Measurements from ENCODE around the gene ARL6IP4. TPM values are rescaled to one million over a fixed set of nuclear protein-coding genes. Genes with fewer than 3 reads are reported as not detected.

Gene ARL6IP4
- polyA plus RNA-seq, 3 donors: 152 to 268 (median 167) TPM

DNA sequence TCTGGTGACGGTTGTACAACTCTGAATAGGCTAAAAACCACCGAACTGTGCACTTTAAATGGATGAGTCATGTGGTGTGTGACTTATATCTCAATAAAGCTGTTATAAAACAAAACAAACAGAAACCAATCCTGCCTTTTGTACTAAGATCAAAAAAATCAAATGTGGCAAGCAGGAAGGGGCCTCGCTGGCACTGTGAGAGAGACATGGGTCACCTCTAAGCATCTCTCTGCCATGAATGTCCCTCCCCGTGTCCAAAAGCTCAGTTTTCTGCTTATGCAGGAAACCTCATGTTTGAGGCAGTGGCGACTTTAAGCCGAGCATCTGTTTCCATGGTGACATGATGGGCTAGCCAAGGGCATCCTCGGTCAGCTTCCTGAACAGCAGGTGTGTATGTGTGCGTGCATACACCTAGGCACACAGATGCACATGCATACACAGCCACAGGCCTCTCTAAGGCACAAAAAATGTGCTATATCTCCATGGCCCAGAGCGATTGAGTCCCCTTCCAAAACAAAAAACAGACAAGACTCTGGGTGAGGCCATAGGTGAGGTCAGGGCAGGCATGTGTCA, 44.4 kb downstream of the ARL6IP4 start:
- intact Hi-C loops (cut with micrococcal nuclease): no loop called here
- Histone ChIP-seq H3K4me3 (replicated peaks in 1 of 3; ENCODE audit: low read depth in 2 of 3, low read length in 3 of 3) (no peak overlapping the region), H3K36me3 (replicated peaks in 1 of 2; ENCODE audit: control insufficient read depth in 1 of 2, insufficient read depth in 2 of 2, low read length in 2 of 2) (no peaks in the 10 kb centered on the region), H3K27ac (ENCODE audit: low read depth in 1 of 2, low read length in 2 of 2) (no peak overlapping the region), H2AFZ (ENCODE audit: insufficient read depth, low read depth, low read length, poor library complexity, severe bottlenecking) (no peak overlapping the region), H3K27me3 (ENCODE audit: control insufficient read depth in 2 of 2, insufficient read depth in 2 of 2, low read length in 2 of 2) (no peaks in the 10 kb centered on the region), H3K9me3 (replicated peaks in 1 of 2; ENCODE audit: control insufficient read depth in 1 of 2, insufficient read depth in 1 of 2, low read length in 2 of 2) (no peaks in the 10 kb centered on the region), H3K4me1 (ENCODE audit: control insufficient read depth in 1 of 2, insufficient read depth in 2 of 2, low read length in 2 of 2) (no peaks in the 10 kb centered on the region), H3K4me2 (replicated peaks; ENCODE audit: extremely low read depth, low read length, poor library complexity, severe bottlenecking) (no peak overlapping the region), H3K9ac (ENCODE audit: insufficient read depth, low read length, poor library complexity, severe bottlenecking) (no peak overlapping the region), H4K20me1 (ENCODE audit: insufficient read depth, low read length) (no peaks in the 10 kb centered on the region), H3K79me2 (ENCODE audit: insufficient read depth, low read length) (no peaks in the 10 kb centered on the region)
- 93% methylated on average over 7 of the region's 9 CpGs for WGBS (ENCODE audit: insufficient coverage)
- DNase-seq: no peak
- H3K4me1 Mint-ChIP-seq: no peaks in the 10 kb centered on the region
- no peaks in the 10 kb centered on the region for H3K36me3 Mint-ChIP-seq
- no peak overlapping the region for H3K27ac Mint-ChIP-seq
- H3K9me3 Mint-ChIP-seq: no peaks in the 10 kb centered on the region
- TF ChIP-seq, protein P1, sequence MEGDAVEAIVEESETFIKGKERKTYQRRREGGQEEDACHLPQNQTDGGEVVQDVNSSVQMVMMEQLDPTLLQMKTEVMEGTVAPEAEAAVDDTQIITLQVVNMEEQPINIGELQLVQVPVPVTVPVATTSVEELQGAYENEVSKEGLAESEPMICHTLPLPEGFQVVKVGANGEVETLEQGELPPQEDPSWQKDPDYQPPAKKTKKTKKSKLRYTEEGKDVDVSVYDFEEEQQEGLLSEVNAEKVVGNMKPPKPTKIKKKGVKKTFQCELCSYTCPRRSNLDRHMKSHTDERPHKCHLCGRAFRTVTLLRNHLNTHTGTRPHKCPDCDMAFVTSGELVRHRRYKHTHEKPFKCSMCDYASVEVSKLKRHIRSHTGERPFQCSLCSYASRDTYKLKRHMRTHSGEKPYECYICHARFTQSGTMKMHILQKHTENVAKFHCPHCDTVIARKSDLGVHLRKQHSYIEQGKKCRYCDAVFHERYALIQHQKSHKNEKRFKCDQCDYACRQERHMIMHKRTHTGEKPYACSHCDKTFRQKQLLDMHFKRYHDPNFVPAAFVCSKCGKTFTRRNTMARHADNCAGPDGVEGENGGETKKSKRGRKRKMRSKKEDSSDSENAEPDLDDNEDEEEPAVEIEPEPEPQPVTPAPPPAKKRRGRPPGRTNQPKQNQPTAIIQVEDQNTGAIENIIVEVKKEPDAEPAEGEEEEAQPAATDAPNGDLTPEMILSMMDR (IDR thresholded peaks at IDR 0.05): no peak
- H3K4me3 Mint-ChIP-seq: no peak overlapping the region
- H3K27me3 Mint-ChIP-seq (ENCODE audit: low read depth in 3 of 3): peaks cover 0 to 5% (median 2%) of the 10 kb centered on the region in 3 donors

DNA sequence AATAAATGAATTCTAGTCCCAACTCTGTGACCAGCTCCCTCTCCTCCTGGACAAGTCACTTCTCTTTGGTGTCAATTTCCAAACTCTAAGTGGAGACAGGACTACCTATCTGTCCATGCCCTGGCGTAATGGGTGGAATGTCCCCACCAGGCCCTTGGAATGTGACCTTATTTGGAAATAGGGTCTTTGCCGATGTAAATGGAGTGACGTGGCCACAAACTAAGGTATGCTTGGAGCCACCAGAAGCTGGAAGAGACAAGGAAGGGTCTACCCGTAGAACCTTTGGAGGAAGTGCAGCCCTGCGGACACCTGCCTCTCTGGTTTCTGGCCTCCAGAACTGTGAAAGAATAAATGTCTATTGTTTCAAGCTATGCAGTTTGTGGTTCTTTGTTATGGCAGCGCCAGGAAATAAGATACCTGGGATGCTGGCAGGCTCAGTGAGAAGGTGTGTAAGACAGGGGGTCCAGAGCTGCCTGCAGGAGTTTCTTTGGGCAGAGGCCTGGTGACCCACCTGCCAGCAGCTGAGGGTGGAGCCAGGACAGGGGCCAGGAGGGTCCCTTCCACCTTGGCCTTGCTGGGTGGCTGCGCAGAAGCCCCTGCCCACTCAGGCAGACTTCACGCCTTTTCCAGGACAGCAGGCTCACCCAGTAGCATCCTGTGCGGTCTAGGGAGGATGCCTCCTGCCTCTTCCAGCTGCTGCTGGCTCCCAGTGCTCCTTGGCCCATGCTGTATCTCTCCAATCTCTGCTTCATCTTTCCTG, 45.8 kb downstream of the ARL6IP4 start:
- Mint-ChIP-seq H3K4me3 (no peak overlapping the region), H3K36me3 (no peaks in the 10 kb centered on the region), H3K27me3 (ENCODE audit: low read depth in 3 of 3) (peaks cover 0 to 5% (median 0%) of the 10 kb centered on the region in 3 donors), H3K9me3 (no peaks in the 10 kb centered on the region), H3K4me1 (peaks cover 3% of the 10 kb centered on the region), H3K27ac (peak overlapping the region in 1 of 7 donors; percentile 33)
- no peaks in the 10 kb centered on the region for H4K20me1 ChIP-seq (ENCODE audit: insufficient read depth, low read length)
- no peak overlapping the region for H3K4me3 ChIP-seq (replicated peaks in 1 of 3; ENCODE audit: low read depth in 2 of 3, low read length in 3 of 3)
- H3K27me3 ChIP-seq (ENCODE audit: control insufficient read depth in 2 of 2, insufficient read depth in 2 of 2, low read length in 2 of 2): no peaks in the 10 kb centered on the region
- intact Hi-C loops (cut with micrococcal nuclease): no loop called here
- H2AFZ ChIP-seq (ENCODE audit: insufficient read depth, low read depth, low read length, poor library complexity, severe bottlenecking): no peak overlapping the region
- WGBS (ENCODE audit: insufficient coverage): 90% methylated on average over 8 of the region's 9 CpGs
- no peaks in the 10 kb centered on the region for H3K4me1 ChIP-seq (ENCODE audit: control insufficient read depth in 1 of 2, insufficient read depth in 2 of 2, low read length in 2 of 2)
- H3K27ac ChIP-seq (ENCODE audit: low read depth in 1 of 2, low read length in 2 of 2): no peak overlapping the region
- H3K4me2 ChIP-seq (replicated peaks; ENCODE audit: extremely low read depth, low read length, poor library complexity, severe bottlenecking): no peak overlapping the region
- no peak for DNase-seq
- H3K36me3 ChIP-seq (replicated peaks in 1 of 2; ENCODE audit: control insufficient read depth in 1 of 2, insufficient read depth in 2 of 2, low read length in 2 of 2): no peaks in the 10 kb centered on the region
- no peaks in the 10 kb centered on the region for H3K9me3 ChIP-seq (replicated peaks in 1 of 2; ENCODE audit: control insufficient read depth in 1 of 2, insufficient read depth in 1 of 2, low read length in 2 of 2)
- H3K79me2 ChIP-seq (ENCODE audit: insufficient read depth, low read length): no peaks in the 10 kb centered on the region
- TF ChIP-seq, protein P1 (IDR thresholded peaks at IDR 0.05): no peak
- no peak overlapping the region for H3K9ac ChIP-seq (ENCODE audit: insufficient read depth, low read length, poor library complexity, severe bottlenecking)

All from CD14-positive monocyte (primary cell).